Measurements from ENCODE around the gene CENPS.
"Not testable (repeated sequence)": the region's sequence is repeated elsewhere in the genome, so short reads cannot be mapped to it uniquely, and the experiment has no call there.

CENPS gene

GRCh38 chr1:10407201-10407600, 23.0 kb upstream of the CENPS start:
- H3K27me3 ChIP-seq (replicated peaks; ENCODE audit: control insufficient read depth, insufficient read depth, low read length), result no peaks in the 10 kb centered on the region
- no peak for DNase-seq (ENCODE audit: extremely low read depth, insufficient read length)
- H3K36me3 ChIP-seq (ENCODE audit: control insufficient read depth, insufficient read depth, low read length), result peaks cover 39% of the 10 kb centered on the region
- no peak for TF ChIP-seq CTCF (IDR thresholded peaks at IDR 0.05; ENCODE audit: insufficient read depth, low read length, poor library complexity, severe bottlenecking)
- H3K4me3 ChIP-seq (replicated peaks; ENCODE audit: low read depth, low read length), result no peak overlapping the region

- H3K4me3 ChIP-seq (replicated peaks; ENCODE audit: low read depth, low read length), result no peak overlapping the region
- peaks cover 41% of the 10 kb centered on the region for H3K36me3 ChIP-seq (ENCODE audit: control insufficient read depth, insufficient read depth, low read length)
- TF ChIP-seq CTCF (IDR thresholded peaks at IDR 0.05; ENCODE audit: insufficient read depth, low read length, poor library complexity, severe bottlenecking), result no peak
- no peaks in the 10 kb centered on the region for H3K27me3 ChIP-seq (replicated peaks; ENCODE audit: control insufficient read depth, insufficient read depth, low read length)
- no peak for DNase-seq (ENCODE audit: extremely low read depth, insufficient read length)
Measured at GRCh38 chr1:10415211-10415930, 14.9 kb upstream of the CENPS start.

- not testable (repeated sequence) for H3K27me3 ChIP-seq (replicated peaks; ENCODE audit: control insufficient read depth, insufficient read depth, low read length); DNase-seq (ENCODE audit: extremely low read depth, insufficient read length); H3K4me3 ChIP-seq (replicated peaks; ENCODE audit: low read depth, low read length)
- peaks cover 40% of the 10 kb centered on the region for H3K36me3 ChIP-seq (ENCODE audit: control insufficient read depth, insufficient read depth, low read length)
Measured at GRCh38 chr1:10415967-10416366, 14.3 kb upstream of the CENPS start.

- H3K4me3 ChIP-seq (replicated peaks; ENCODE audit: low read depth, low read length); H3K27me3 ChIP-seq (replicated peaks; ENCODE audit: control insufficient read depth, insufficient read depth, low read length); DNase-seq (ENCODE audit: extremely low read depth, insufficient read length): not testable (repeated sequence)
- peaks cover 24% of the 10 kb centered on the region for H3K36me3 ChIP-seq (ENCODE audit: control insufficient read depth, insufficient read depth, low read length)
Measured at GRCh38 chr1:10418741-10419140, 11.5 kb upstream of the CENPS start.

GRCh38 chr1:10419351-10419750, 10.9 kb upstream of the CENPS start:
- no peaks in the 10 kb centered on the region for H3K27me3 ChIP-seq (replicated peaks; ENCODE audit: control insufficient read depth, insufficient read depth, low read length)
- DNase-seq (ENCODE audit: extremely low read depth, insufficient read length), result no peak
- H3K36me3 ChIP-seq (ENCODE audit: control insufficient read depth, insufficient read depth, low read length), result peaks cover 24% of the 10 kb centered on the region
- H3K4me3 ChIP-seq (replicated peaks; ENCODE audit: low read depth, low read length), result no peak overlapping the region
- no peak for TF ChIP-seq CTCF (IDR thresholded peaks at IDR 0.05; ENCODE audit: insufficient read depth, low read length, poor library complexity, severe bottlenecking)

- Histone ChIP-seq H3K4me3 (replicated peaks; ENCODE audit: low read depth, low read length) (no peak overlapping the region), H3K27me3 (replicated peaks; ENCODE audit: control insufficient read depth, insufficient read depth, low read length) (no peaks in the 10 kb centered on the region), H3K36me3 (ENCODE audit: control insufficient read depth, insufficient read depth, low read length) (peaks cover 15% of the 10 kb centered on the region)
- TF ChIP-seq CTCF (IDR thresholded peaks at IDR 0.05; ENCODE audit: insufficient read depth, low read length, poor library complexity, severe bottlenecking), result no peak
- DNase-seq (ENCODE audit: extremely low read depth, insufficient read length), result no peak
Measured at GRCh38 chr1:10421637-10422036, 8.6 kb upstream of the CENPS start.

- H3K4me3 ChIP-seq (replicated peaks; ENCODE audit: low read depth, low read length), result no peak overlapping the region
- TF ChIP-seq CTCF (IDR thresholded peaks at IDR 0.05; ENCODE audit: insufficient read depth, low read length, poor library complexity, severe bottlenecking), result no peak
- no peaks in the 10 kb centered on the region for H3K27me3 ChIP-seq (replicated peaks; ENCODE audit: control insufficient read depth, insufficient read depth, low read length)
- DNase-seq (ENCODE audit: extremely low read depth, insufficient read length), result no peak
- H3K36me3 ChIP-seq (ENCODE audit: control insufficient read depth, insufficient read depth, low read length), result peaks cover 8% of the 10 kb centered on the region
Measured at GRCh38 chr1:10424034-10424433, 6.2 kb upstream of the CENPS start.

Measured in GM06990 (cell line).